ENCODE results near the gene TSGA10IP.

Gene TSGA10IP

DNA sequence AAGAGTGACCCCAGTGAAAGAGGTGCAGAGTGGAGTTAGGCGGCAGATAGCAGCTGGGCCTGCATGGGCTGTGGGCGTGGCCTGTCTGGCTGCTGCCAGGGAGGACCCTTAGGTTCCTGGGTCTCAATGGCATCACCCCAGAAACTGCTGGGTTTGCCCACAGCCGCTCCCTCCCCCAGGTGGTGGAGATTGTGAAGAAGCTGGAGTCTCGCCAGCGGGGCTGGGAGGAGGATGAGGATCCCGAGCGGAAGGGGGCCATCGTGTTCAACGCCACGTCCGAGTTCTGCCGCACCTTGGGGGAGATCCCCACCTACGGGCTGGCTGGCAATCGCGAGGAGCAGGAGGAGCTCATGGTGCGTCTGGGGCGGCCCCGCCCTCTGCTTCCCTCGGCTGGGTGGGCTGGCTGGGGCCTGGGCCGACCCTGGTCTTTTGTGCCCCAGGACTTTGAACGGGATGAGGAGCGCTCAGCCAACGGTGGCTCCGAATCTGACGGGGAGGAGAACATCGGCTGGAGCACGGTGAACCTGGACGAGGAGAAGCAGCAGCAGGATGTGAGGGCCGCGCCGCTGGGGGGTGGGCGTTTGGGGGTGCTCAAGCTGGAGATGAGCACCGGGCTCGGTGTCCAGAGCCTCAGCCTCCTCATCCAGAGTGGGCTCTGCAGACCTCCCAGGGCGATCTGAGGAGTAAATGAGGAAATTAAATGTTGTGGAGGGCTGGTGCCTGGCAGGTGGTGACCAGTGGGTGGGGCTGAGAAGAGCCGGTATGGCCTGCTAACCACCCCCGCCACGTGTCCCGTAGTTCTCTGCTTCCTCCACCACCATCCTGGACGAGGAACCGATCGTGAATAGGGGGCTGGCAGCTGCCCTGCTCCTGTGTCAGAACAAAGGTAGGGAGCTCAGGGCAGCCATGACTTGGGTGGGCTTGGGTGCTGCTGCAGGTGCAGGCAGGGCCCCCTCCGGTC lies 31.2 kb downstream of the TSGA10IP start:
- no peak for DNase-seq (ENCODE audit: low read depth in 2 of 2)

DNA sequence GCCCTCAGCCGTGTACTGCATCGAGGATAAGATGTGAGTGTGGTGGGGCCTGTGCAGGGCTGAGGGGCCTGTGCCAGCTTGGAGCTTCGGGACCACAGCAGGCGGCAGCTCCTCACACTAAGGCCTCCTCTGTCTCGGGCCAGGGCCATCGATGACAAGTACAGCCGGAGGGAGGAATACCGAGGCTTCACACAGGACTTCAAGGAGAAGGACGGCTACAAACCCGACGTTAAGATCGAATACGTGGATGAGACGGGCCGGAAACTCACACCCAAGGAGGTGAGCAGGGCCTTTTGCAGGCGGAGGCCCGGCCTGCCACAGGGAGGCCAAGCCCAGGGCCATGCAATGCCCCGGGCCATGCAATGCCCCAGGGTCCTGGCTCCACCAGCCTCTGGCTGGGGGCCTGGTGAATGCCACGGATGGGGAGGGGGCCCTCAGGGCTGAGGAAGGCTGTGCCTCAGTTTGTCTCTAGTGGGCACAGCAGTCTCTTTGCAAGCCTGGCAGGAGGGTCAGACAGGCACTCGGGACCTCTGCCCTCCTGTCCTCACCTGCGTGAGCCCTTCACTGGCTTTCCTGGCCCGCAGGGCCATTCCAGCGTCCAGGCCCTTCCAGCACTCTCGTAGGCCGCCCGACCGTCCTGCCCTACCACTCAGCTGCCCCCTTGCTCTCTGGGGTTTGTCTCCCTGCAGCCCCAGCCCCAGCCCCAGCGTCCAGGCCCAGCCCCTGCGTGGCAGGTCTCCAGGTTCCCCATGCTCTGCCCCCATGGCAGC lies 32.5 kb downstream of the TSGA10IP start:
- no peak for DNase-seq (ENCODE audit: low read depth in 2 of 2)

DNA sequence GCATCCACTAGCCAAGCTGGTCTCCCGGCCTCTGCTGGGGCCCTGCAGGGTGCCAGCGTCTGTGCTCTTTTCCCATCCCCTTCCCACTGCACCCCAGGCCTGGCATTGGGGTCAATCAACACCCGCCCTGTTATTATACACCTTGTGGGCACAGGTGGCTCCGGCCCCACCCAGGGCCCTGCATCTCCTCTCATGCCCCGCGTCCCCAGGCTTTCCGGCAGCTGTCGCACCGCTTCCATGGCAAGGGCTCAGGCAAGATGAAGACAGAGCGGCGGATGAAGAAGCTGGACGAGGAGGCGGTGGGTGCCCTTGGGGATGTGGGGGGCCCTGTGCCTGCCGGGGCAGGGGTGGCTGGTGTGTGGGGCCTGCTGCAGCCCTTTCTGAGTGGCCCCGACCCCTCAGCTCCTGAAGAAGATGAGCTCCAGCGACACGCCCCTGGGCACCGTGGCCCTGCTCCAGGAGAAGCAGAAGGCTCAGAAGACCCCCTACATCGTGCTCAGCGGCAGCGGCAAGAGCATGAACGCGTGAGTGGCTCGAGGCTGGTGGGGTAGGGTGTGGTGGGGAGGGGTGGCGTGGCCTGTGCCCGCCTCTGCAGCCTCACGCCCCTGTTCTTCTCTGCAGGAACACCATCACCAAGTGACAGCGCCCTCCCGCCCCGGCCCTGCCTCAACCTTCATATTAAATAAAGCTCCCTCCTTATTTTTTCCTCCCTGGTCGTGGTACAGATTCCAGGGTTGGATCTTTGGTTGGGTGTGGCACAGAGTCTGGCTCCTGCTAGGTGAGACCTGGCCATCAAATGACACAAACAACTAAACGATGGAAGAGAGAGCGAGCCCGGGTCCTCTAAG lies 33.3 kb downstream of the TSGA10IP start:
- no peak for DNase-seq (ENCODE audit: low read depth in 2 of 2)

DNA sequence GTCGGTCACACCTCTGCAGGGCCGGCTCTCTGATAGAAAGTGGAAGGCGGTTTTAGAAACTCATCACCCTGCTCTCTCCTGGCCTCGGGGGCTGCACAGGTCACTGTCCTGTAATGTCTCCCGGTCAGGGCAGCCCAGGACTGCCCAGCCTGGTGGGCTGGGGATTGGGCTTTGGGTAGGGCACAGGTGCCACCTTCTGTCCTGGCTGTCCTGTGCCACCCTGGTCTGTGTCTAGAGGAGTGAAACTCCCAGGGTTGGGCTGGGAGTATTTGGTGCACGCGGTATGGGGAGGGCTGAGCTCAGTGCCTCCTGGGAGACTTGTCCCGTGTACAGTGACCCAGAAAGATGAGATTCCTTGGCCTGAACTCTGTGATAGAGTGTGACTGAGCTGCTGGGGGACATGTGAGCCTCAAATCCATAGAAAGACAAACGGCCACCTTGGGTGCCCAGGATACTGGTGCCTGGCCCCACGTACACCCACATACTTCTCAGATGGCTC lies 34.0 kb downstream of the TSGA10IP start:
- no peak for DNase-seq (ENCODE audit: low read depth in 2 of 2)

DNA sequence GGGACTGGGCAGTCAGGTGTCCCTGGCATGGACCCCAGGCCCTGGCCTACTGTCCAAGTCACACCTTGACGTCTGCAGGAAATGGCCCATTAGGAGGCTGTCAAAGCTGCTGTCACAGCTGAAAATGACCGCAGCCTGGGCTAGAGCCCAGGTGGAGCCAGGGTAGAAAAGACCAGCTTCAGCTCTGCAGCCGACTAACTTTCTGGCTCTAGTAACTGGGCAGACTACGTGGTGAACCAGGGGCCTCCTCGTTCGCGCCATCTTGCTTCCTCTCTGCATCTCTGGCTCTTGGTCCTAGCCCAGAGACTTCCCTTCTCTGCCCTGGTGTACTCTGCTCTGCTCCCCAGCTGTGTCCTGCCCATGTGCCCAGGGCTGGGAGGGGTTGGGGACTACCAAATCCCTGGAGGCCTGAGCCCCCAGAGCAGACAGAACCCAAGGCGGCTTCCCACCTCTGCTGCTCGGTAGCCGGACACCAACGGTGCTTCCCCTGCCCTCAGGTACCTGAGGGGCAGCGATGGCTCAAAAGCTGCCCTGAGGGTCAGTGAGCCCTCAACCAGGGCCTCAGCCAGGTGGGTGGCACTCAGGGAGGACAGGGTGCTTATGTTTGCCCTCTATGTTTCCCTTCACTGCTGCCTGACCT lies 35.9 kb downstream of the TSGA10IP start:
- no peak for DNase-seq (ENCODE audit: low read depth in 2 of 2)

DNA sequence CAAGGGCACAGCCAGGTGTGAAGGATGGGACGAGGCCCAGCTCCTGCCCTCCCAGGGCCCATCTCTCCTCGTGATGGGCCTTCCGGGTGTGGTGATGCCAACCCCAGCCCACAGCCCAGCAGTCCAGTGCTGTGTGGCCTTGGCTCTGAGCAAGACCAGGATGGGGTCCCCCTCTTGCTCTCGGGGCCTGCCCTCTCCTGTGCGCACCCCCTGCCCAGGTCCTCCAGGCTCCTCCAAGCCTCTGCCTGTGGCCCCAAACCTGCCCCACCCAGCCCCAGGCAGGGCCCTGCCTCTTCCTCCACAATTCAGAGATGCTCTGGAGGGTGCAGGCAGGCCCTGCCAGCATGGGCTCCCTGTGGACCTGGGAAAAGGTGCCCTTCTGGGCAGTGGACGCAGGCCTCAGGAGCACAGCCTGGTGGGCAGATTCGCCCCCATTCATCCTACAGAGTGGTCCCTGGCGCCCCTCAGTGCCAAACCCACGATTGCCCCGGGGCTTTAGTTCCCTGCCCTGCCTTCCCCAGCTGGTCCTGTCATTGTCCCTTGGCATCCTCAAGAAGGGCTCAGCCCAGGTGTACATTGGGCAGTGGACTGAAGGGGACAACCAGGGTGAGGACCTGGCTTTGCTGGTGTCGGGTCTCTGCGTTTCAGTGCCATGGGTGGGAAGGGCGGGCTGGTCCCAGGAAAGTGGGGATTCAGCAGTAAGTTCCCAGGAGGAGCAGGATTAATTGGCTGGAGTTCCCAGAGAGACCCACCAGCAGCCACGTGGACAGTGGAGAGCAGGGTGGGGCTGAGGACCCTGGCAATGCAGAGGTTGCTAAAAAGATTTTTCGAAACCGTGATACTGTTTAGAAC lies 36.9 kb downstream of the TSGA10IP start:
- DNase-seq (ENCODE audit: low read depth in 2 of 2): no peak

DNA sequence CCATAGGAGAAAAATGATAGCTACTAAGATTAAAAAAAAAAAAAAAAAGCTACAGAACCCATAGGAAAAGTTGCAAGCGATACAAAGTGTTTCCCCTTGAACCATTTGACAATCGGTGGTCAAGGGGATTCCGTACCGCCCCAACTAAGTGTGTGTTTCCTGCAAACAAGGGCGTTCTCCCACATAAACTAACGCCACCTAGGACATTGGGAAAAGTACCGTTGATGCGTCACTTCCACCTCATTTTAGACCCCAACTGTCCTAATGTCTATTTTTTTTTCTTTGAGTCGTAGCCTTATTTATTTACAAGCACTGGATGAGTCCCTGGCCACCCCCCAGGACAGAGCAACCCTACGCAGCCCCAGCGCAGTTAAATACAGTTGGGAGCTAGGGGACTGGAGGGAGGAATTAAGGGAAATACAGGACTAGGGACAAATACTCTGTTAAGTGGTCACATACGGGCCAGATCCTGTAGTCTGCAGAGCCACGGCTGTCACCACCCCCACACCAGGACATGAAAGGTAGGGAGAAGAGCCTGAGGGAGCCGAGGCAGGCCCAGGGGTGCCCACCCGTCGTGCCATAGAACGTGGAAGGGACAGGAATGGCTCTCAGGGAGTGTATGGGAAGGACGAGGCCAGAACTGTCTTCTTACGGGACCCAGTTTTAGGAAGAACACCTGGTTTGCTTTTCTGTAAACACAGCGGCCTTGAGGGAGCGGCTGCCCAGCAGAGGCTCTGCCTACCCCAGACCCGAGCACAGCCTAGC lies 37.7 kb downstream of the TSGA10IP start:
- no peak for DNase-seq (ENCODE audit: low read depth in 2 of 2)

DNA sequence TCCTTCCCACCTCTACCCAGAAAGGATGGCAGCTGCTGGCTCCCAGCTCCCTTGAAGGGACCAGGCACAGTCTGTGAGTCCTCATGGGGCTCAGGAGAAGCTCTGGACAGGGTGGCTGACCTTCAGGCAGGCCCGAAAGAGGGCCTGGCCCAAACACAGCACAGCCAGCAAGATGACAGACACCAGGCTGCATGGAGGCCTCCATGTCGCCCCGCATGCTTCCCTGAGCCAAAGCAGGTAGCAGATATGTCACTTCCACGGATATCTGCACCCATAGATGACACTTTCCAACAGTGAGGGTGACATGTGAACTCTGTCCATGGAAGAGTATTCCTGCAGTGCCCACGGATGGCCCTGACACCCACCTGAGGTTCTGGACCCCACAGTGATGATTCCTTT lies 38.3 kb downstream of the TSGA10IP start:
- DNase-seq (ENCODE audit: low read depth in 2 of 2): no peak

DNA sequence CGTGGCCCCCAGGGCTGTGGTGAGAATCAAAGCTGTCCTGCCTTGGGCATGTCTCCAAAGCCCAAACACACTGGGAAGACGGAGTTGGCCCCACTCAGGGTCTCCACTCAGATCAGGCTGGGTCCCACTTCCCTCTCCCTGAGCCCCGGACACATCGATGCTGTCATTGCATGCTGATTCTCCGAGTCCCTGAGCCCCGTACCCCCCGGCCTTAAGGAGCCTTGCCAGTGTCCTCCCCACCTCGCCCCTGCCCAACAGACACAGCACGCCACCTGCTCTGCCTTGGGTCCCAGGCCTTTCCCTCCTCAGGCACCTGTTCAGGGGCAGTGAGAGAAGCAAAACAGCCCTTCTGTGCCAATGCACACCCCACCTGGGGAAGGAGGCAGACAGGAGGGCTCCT lies 42.1 kb downstream of the TSGA10IP start:
- DNase-seq (ENCODE audit: low read depth in 2 of 2): no peak

DNA sequence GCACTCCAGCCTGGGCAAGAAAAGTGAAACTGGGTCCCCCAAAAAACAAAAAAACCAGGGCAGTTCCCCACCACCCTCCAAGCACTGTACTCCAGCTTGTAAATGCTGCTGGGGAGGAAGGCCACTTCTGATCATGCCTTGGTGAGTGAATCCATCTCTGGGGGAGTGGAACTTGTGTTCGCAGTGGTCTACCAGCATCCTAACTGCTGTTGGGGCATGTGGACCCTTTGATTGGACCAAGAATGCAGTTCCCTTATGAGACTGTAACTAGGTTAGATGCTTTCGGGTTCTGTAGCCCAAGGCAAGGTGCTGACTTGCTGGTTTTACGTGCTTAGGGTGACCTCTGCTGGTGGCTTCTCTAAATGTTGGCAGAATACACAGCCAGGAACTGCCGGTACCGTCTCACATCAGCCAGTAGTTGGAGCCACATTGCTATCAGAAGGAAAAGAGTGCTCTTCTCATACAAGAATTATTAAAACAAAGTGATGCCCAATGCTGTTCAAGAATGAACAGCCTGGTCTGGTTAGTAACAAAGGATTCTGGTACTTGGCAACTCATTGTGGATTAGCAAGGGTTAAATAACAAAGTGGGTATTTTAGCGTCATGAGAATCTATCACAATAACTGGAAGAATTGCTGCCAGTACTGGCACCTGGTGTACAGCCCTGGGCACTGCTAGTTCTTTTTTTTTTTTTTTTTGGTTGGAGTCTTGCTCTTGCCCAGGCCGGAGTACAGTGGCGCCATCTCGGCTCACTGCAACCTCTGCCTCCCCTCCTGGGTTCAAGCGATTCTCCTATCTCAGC lies 43.7 kb downstream of the TSGA10IP start:
- DNase-seq (ENCODE audit: low read depth in 2 of 2): peak; percentile 80 to 87

DNA sequence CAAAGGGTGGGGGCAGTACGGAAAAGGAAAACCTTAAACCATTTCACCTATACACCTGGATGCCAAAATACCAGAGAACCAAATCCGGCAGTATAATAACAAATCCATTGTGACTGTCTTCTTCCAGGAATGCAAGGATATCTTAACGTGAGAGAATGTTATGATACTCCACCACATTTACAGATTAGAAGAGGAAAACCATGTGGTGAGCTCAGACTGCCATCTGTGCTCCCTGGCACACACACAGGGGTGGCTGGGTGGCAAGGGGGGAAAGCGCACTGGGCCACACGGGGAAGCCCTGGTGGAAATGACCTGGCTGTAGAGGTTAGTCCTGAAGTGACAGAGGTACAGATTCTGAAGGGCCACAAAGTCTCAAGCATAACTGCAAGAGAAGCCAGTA lies 46.8 kb downstream of the TSGA10IP start:
- DNase-seq (ENCODE audit: low read depth in 2 of 2): no peak

DNA sequence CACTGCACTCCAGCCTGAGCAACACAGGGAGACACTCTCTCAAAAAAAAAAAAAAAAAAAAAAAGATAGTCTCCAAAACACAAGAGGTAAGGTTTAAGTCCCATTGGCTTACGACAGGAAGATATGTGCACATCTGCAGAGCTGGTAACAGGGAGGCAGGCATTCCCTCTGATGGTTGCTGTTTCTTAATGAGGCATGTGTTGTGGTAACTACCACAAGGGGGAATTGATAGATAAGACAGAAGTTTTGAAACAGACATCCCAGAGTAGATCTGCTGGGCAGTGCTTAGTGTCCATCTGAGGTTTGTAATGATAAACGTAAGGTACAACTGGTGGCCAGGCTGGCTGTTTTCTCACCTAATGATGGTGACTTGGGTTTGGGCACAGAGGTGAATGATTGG lies 52.0 kb downstream of the TSGA10IP start:
- DNase-seq (ENCODE audit: low read depth in 2 of 2): no peak

DNA sequence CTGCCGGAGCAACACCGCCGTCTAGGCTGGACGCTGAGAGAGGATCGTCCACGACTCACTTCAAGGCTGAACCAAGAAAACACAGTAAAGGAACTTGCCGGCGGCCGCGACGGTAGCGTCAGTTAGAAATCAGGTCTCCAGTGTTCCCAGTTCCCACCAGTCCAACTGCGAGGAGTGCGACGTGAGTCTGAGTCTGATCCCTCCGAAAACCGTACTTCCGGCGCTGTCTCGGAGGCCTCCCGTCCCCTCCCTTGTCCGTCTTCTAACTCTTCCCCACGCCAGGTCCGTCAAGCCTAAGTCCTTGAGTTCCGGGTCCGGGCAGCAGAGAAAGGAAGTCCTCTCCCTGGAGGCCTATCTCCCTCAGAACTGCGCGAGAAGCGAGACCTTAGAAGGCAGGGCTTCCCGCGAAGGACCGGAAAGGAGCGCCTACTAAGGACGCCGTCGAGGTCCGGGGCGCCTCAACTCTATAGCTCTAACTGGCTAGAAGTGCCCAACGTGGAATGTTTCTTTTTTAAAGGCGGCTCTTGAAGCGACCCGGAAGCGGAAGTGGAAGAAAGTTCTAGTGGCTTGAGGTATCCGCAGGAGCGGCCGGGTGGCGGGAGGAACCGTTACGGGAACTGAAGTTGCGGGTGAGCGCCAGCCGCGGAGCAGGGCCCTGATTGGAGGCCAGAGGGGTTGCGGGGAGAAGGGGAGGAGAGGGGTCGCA lies 56.8 kb downstream of the TSGA10IP start, which contains the start of the genes BANF1 and EIF1AD:
BANF1 (plus strand) TSS at position 562 of the 706 bp plus-strand sequence. CDS start 748 bp downstream, outside the sequence.
EIF1AD (minus strand) TSS at position 216 of the 706 bp plus-strand sequence. CDS start 1,768 bp downstream, outside the sequence.
- peak; percentile 85 to 89 for DNase-seq (ENCODE audit: low read depth in 2 of 2)

DNA sequence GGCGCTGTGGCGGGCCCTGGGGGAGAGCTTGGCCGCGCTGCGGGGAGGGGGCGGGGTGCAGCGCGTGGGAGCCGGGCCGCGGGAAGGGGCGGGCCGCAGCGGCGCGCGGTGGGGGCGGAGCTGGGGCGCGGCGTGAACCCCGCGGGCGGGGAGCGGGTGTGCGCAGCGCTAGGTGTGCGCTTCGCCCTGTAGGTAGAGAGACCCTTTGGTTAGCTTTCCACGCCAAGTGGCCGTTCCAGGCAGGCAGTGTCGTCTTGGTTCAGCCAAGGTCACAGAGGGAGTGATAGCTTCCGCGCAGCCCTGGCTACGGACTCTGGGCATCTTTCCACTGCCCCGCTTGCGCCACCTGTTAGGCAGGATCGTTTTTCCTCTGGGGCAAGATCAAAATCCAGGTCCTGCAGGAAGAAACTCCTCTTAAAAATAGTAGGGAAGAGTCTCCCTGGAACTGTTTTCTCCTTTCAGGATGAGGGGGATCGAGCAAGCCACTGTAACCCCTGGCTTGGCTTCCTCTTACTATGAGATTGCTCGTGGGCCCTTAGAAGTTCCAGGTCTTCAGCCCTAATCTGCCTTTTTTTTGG lies 57.5 kb downstream of the TSGA10IP start:
- DNase-seq (ENCODE audit: low read depth in 2 of 2): no peak

DNA sequence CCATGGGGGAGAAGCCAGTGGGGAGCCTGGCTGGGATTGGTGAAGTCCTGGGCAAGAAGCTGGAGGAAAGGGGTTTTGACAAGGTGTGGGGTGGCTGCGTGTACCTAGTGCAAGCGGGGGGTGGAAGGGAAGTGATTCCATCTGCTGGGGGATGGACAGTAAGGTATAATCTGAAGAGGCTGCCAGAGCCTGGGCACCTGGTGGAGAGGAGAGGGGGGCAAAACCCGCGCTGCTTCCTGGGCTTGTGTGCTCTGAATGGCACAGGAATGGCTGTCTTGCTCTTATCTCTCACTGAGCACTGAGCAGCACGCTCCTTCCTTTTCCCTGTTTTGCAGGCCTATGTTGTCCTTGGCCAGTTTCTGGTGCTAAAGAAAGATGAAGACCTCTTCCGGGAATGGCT lies 58.0 kb downstream of the TSGA10IP start:
- DNase-seq (ENCODE audit: low read depth in 2 of 2): no peak

DNA sequence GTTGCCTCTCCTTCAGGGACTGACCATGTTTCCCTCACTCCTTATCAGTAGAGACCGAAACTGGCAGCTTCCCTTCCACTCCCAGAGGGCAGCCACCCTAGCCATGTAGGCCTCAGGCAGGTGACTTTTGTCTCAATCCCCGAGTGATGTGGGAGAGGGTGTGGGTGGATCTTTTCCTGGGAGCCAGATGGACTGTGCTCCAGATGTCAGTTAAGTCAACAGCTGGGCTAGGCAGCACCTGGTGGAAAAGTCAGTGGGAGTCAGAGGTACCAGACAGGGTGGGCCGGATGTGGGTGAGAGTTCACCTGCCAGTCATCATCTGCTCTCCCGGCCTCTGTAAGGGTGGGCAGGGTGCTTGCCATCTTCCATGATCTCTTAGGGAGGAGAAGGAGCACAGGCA lies 58.9 kb downstream of the TSGA10IP start:
- no peak for DNase-seq (ENCODE audit: low read depth in 2 of 2)

DNA sequence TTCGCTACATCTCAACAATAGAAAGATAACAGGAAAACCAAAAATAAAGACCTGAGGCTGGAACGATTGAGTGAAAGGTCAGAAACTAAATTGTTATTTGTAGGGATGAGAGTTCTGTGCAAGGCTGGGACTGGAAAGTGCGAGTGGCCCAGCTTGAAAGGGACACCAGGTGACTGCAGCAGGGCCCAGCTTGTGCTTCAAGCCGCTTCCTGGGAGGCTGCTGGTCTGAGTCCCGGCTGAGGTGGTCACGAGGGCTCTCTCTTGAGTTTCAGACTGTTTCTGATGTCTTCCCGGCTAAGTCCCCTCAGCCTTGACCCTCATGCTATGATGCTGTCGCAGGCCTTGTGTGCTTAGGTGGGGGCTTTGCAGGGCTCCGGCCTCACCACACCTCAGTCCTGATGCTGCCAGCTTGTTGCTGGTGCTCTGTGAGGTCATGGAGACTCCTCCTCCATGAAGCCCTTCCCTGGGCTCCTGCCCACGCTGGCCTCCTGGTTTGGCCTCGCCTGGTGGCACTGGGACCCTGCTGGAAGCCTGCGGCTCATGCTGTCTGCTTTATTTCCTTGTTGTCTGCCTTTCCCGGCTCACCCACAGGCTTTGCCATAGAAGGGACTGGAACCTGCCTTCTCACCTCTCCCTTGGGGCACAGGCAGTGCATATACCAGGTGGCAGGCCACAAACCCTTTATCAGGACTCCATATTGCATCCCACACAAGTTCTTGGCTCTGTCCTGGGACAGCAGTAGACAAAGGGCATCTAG lies 61.0 kb downstream of the TSGA10IP start:
- no peak for DNase-seq (ENCODE audit: low read depth in 2 of 2)

Data from stimulated activated CD4-positive, alpha-beta T cell treated with anti-CD3 and anti-CD28 coated beads, Interleukin-4, amount 100 ng/mL, for 48 hours (primary cell).